Activated naive CD8-positive, alpha-beta T cell treated with anti-CD3 and anti-CD28 coated beads, Interleukin-2, amount 50 U/mL, for 16 hours (primary cell): ENCODE data around the gene AGXT.

ENCODE experiments used
- DNase-seq: peaks from one replicate; pipeline ENCODE4 v3.0.0-alpha.2; 2020; ENCODE audit warnings: low read depth, low spot score

Gene AGXT

GRCh38 chr2:240869109-240869955, 708 bp downstream of the AGXT start:
- DNase-seq: no peak

- DNase-seq: no peak
These were observed 1.6 kb downstream of the AGXT start for GRCh38 chr2:240869956-240870875.

- DNase-seq: no peak
These were observed 2.7 kb downstream of the AGXT start for GRCh38 chr2:240871071-240871958.

- no peak for DNase-seq
These were observed 3.9 kb downstream of the AGXT start for GRCh38 chr2:240872317-240873097.

- no peak for DNase-seq
These were observed 4.6 kb downstream of the AGXT start for GRCh38 chr2:240873098-240873788.

- no peak for DNase-seq
These were observed 5.4 kb downstream of the AGXT start for GRCh38 chr2:240873805-240874714.

- DNase-seq: no peak
These were observed 6.1 kb downstream of the AGXT start for GRCh38 chr2:240874715-240875227.

GRCh38 chr2:240875228-240876034, 6.8 kb downstream of the AGXT start:
- DNase-seq: no peak

GRCh38 chr2:240876035-240876474, 7.4 kb downstream of the AGXT start:
- no peak for DNase-seq

GRCh38 chr2:240876475-240877251, 8.0 kb downstream of the AGXT start:
- DNase-seq: no peak

- no peak for DNase-seq
These were observed 9.1 kb downstream of the AGXT start for GRCh38 chr2:240877460-240878340.

- DNase-seq: no peak
These were observed 9.8 kb downstream of the AGXT start for GRCh38 chr2:240878341-240878936.

- DNase-seq: no peak
These were observed 10.5 kb downstream of the AGXT start for GRCh38 chr2:240879105-240879504.

GRCh38 chr2:240881913-240882312, 13.3 kb downstream of the AGXT start:
- no peak for DNase-seq

- DNase-seq: no peak
These were observed 15.6 kb downstream of the AGXT start for GRCh38 chr2:240884221-240884620.

- no peak for DNase-seq
These were observed 16.1 kb downstream of the AGXT start for GRCh38 chr2:240884745-240885144.
